ENCODE measurements around the gene ANHX.
A peak's percentile ranks its signal among the peaks of the same experiment; 100 is the strongest.
"Not testable (repeated sequence)": the region's sequence is repeated elsewhere in the genome, so short reads cannot be mapped to it uniquely, and the experiment has no call there.

Gene ANHX

GRCh38 chr12:133235401-133236112, at the start of gene ANHX:
ANHX (minus strand) TSS chr12:133235877; CDS start chr12:133234356, 1,521 bp downstream.
- no peak for TF ChIP-seq CTCF (IDR thresholded peaks at IDR 0.05)
- H3K36me3 ChIP-seq, result no peaks in the 10 kb centered on the region
- H3K9me3 ChIP-seq, result peaks cover 0 to 19% (median 4%) of the 10 kb centered on the region in 3 donors
- peaks cover 0 to 15% of the 10 kb centered on the region in 2 donors for H3K27me3 ChIP-seq
- intact Hi-C loops (cut with DNase I; ENCODE audit: low total_unique reads), result no loop called here
- H3K27ac ChIP-seq, result no peak within 1 kb of the TSS
- DNase-seq, result peak in 1 of 2 donors; percentile 53
- H3K4me1 ChIP-seq, result no peaks in the 10 kb centered on the region
- no peak within 1 kb of the TSS for H3K4me3 ChIP-seq

- DNase-seq, result peak in 1 of 2 donors; percentile 60
- H3K9me3 ChIP-seq; H3K4me3 ChIP-seq; H3K27me3 ChIP-seq; H3K36me3 ChIP-seq; H3K4me1 ChIP-seq; intact Hi-C loops (cut with DNase I; ENCODE audit: low total_unique reads); H3K27ac ChIP-seq: not testable (repeated sequence)
Measured at GRCh38 chr12:133264668-133265067, 29.0 kb upstream of the ANHX start.

GRCh38 chr12:133264173-133264572, 28.5 kb upstream of the ANHX start:
- Histone ChIP-seq H3K27ac (no peak overlapping the region), H3K9me3 (no peaks in the 10 kb centered on the region), H3K27me3 (no peaks in the 10 kb centered on the region), H3K36me3 (no peaks in the 10 kb centered on the region), H3K4me1 (no peaks in the 10 kb centered on the region), H3K4me3 (no peak overlapping the region)
- intact Hi-C loops (cut with DNase I; ENCODE audit: low total_unique reads), result no loop called here
- no peak for TF ChIP-seq CTCF (IDR thresholded peaks at IDR 0.05)
- peak in 1 of 2 donors; percentile 69 for DNase-seq

GRCh38 chr12:133256321-133256720, 20.6 kb upstream of the ANHX start:
- intact Hi-C loops (cut with DNase I; ENCODE audit: low total_unique reads), result no loop called here
- DNase-seq, result no peak
- Histone ChIP-seq H3K27ac (no peak overlapping the region), H3K4me3 (no peak overlapping the region), H3K36me3 (no peaks in the 10 kb centered on the region), H3K27me3 (no peaks in the 10 kb centered on the region), H3K4me1 (no peaks in the 10 kb centered on the region), H3K9me3 (no peaks in the 10 kb centered on the region)
- TF ChIP-seq CTCF (IDR thresholded peaks at IDR 0.05), result no peak

- H3K27ac ChIP-seq; H3K9me3 ChIP-seq; H3K27me3 ChIP-seq; H3K4me3 ChIP-seq; H3K36me3 ChIP-seq; H3K4me1 ChIP-seq; DNase-seq; intact Hi-C loops (cut with DNase I; ENCODE audit: low total_unique reads): not testable (repeated sequence)
Measured at GRCh38 chr12:133255833-133256232, 20.2 kb upstream of the ANHX start.

- no peaks in the 10 kb centered on the region for H3K9me3 ChIP-seq
Measured at GRCh38 chr12:133251732-133252131, 16.1 kb upstream of the ANHX start.

More at GRCh38 chr12:133251732-133252131, 16.1 kb upstream of the ANHX start:
- intact Hi-C loops (cut with DNase I; ENCODE audit: low total_unique reads), result no loop called here
- Histone ChIP-seq H3K4me3 (no peak overlapping the region), H3K27me3 (no peaks in the 10 kb centered on the region), H3K36me3 (no peaks in the 10 kb centered on the region), H3K27ac (no peak overlapping the region), H3K4me1 (no peaks in the 10 kb centered on the region)
- no peak for DNase-seq
- TF ChIP-seq CTCF (IDR thresholded peaks at IDR 0.05), result no peak
